Ovary (tissue), 3 donors: ENCODE results near the gene PSME3.

Experiments used
- CTCF ChIP-seq, 3 donors: fragments of 450-650 bp in 2 of 3; fragments of 200-600 bp in 1 of 3; IDR thresholded peaks; one replicate each; pipeline versions ENCODE4 v1.5.1 to v1.8.0; 2016 to 2022; ENCODE audit warnings: antibody characterized with exemption in 3 of 3, mild to moderate bottlenecking in 1 of 3
- EP300 ChIP-seq: sonication (generic); formaldehyde crosslinking; IDR thresholded peaks from one replicate; pipeline ENCODE4 v1.6.1; 2017; ENCODE audit warnings: antibody characterized with exemption
- POLR2A ChIP-seq: fragments of 450-650 bp; IDR thresholded peaks from one replicate; pipeline ENCODE4 v1.6.1; 2017; ENCODE audit warnings: antibody characterized with exemption, mild to moderate bottlenecking, moderate library complexity
- donor health status: DM: no; HTN: no; CAD: no.

- TF ChIP-seq CTCF (IDR thresholded peaks at IDR 0.05) (no peak), EP300 (no peak), POLR2A (no peak)
Measured at GRCh38 chr17:42853968-42854790, 21.0 kb downstream of the PSME3 start.
